KMS-11 (cell line): ENCODE data around the gene SFXN4.
"Not testable (repeated sequence)": the region's sequence is repeated elsewhere in the genome, so short reads cannot be mapped to it uniquely, and the experiment has no call there.

ENCODE experiments used
- H2AFZ ChIP-seq: fragments of 200-600 bp; sonication (generic); 2 replicates; pipeline ENCODE4 v1.6.1; 2016; ENCODE audit warnings: antibody characterized with exemption, mixed run types, low read depth
- H3K27ac ChIP-seq: fragments of 200-600 bp; sonication (generic); 2 replicates; pipeline ENCODE4 v1.6.1; 2016; ENCODE audit warnings: mild to moderate bottlenecking, mixed run types
- H3K27me3 ChIP-seq: fragments of 200-600 bp; sonication (generic); 2 replicates; pipeline ENCODE4 v1.6.1; 2017; ENCODE audit warnings: mild to moderate bottlenecking, low read depth, mixed run types, moderate library complexity; ENCODE audit not compliant: insufficient read depth
- H3K36me3 ChIP-seq: fragments of 200-600 bp; sonication (generic); 2 replicates; pipeline ENCODE4 v1.6.1; 2017; ENCODE audit warnings: mild to moderate bottlenecking, mixed run types; ENCODE audit not compliant: insufficient read depth
- H3K4me1 ChIP-seq: fragments of 200-600 bp; sonication (generic); 2 replicates; pipeline ENCODE4 v1.6.1; 2016; ENCODE audit warnings: mild to moderate bottlenecking, low read depth, mixed run types; ENCODE audit not compliant: poor library complexity, severe bottlenecking
- H3K4me2 ChIP-seq: fragments of 200-600 bp; sonication (generic); 2 replicates; pipeline ENCODE4 v1.7.0; 2016; ENCODE audit warnings: mild to moderate bottlenecking, mixed run types
- H3K4me3 ChIP-seq: fragments of 200-600 bp; sonication (generic); IDR thresholded peaks from 2 replicates; pipeline ENCODE4 v1.6.1; 2017; ENCODE audit warnings: low read depth, low read length, mixed read lengths; ENCODE audit not compliant: insufficient read depth
- H3K79me2 ChIP-seq: fragments of 200-600 bp; sonication (generic); 2 replicates; pipeline ENCODE4 v1.6.1; 2016; ENCODE audit warnings: low read depth, mixed run types; ENCODE audit not compliant: insufficient read depth
- H3K9ac ChIP-seq: fragments of 200-600 bp; sonication (generic); 2 replicates; pipeline ENCODE4 v1.6.1; 2016; ENCODE audit warnings: mild to moderate bottlenecking, mixed run types
- H4K20me1 ChIP-seq: fragments of 200-600 bp; sonication (generic); 2 replicates; pipeline ENCODE4 v1.6.1; 2016; ENCODE audit warnings: mild to moderate bottlenecking, mixed run types; ENCODE audit not compliant: insufficient read depth
- CTCF ChIP-seq: fragments of 200-600 bp; sonication (generic); conservative IDR thresholded peaks from 2 replicates; pipeline ENCODE4 v1.6.1; 2017; ENCODE audit warnings: low read depth, mild to moderate bottlenecking, antibody characterized with exemption, low read length, moderate library complexity, mixed read lengths

The SFXN4 gene

GRCh38 chr10:119143657-119144056, 21.9 kb downstream of the SFXN4 start:
- no peak overlapping the region for H3K4me2 ChIP-seq
- TF ChIP-seq CTCF = no peak
- no peaks in the 10 kb centered on the region for H3K27me3 ChIP-seq
- no peaks in the 10 kb centered on the region for H4K20me1 ChIP-seq
- H3K4me1 ChIP-seq = peaks cover 13% of the 10 kb centered on the region
- no peaks in the 10 kb centered on the region for H3K36me3 ChIP-seq
- H3K4me3 ChIP-seq = no peak overlapping the region
- H3K79me2 ChIP-seq = no peaks in the 10 kb centered on the region
- H3K27ac ChIP-seq = no peak overlapping the region
- H3K9ac ChIP-seq = no peak overlapping the region
- no peak overlapping the region for H2AFZ ChIP-seq

GRCh38 chr10:119140603-119141245, 24.8 kb downstream of the SFXN4 start:
- Histone ChIP-seq H3K4me3 (no peak overlapping the region), H4K20me1 (no peaks in the 10 kb centered on the region), H3K9ac (no peak overlapping the region), H3K79me2 (no peaks in the 10 kb centered on the region), H2AFZ (no peak overlapping the region), H3K27ac (no peak overlapping the region), H3K36me3 (no peaks in the 10 kb centered on the region), H3K27me3 (no peaks in the 10 kb centered on the region), H3K4me2 (no peak overlapping the region), H3K4me1 (peaks cover 24% of the 10 kb centered on the region)
- TF ChIP-seq CTCF = no peak

DNA sequence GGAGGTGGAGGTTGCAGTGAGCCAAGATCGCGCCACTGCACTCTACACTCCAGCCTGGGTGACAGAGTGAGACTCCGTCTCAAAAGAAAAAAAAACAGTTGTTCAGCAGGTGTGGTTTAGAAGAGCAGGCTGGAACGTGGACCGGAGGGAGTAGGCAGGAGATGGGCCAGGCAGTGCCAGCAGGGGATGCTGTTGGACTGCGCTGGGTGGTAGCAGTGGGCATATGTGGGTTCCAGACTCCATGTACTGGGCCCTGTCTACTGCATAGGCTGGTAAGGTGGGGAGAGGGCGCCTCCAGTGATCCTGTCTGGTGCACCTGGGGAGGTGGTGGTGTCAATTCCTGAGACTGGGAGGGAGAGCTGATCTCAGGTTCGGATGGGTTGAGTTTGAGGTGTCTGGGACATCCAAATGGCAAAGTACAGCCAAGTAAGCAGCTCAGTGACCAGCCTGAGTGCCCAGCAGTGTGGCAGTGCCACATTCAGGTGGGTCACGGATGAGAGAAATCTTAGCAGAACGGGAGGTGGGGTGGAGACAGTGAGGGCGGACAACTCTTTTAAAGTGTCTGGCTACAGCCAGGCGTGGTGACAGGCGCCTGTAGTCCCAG, 25.9 kb downstream of the SFXN4 start:
- peak; percentile 67 for TF ChIP-seq CTCF
- Histone ChIP-seq H3K27ac (peak overlapping the region; percentile 29; the same call in 1 of the 2 replicates), H3K4me1 (peaks cover 24% of the 10 kb centered on the region), H3K9ac (no peak overlapping the region), H3K4me3 (no peak overlapping the region), H3K79me2 (no peaks in the 10 kb centered on the region), H4K20me1 (no peaks in the 10 kb centered on the region), H3K4me2 (peak overlapping the region; percentile 39; the same call in 1 of the 2 replicates), H2AFZ (no peak overlapping the region), H3K27me3 (no peaks in the 10 kb centered on the region), H3K36me3 (no peaks in the 10 kb centered on the region)

- H3K9ac ChIP-seq = no peak overlapping the region
- no peak for TF ChIP-seq CTCF
- peak overlapping the region; percentile 29; the same call in 1 of the 2 replicates for H3K27ac ChIP-seq
- H3K79me2 ChIP-seq = no peaks in the 10 kb centered on the region
- H3K4me2 ChIP-seq = peak overlapping the region; percentile 39; the same call in 1 of the 2 replicates
- H4K20me1 ChIP-seq = no peaks in the 10 kb centered on the region
- H2AFZ ChIP-seq = no peak overlapping the region
- H3K36me3 ChIP-seq = 0 out of 2 replicates have a peak, but pooled peaks cover 3% of the 10 kb centered on the region
- peaks cover 30% of the 10 kb centered on the region for H3K4me1 ChIP-seq
- no peak overlapping the region for H3K4me3 ChIP-seq
- no peaks in the 10 kb centered on the region for H3K27me3 ChIP-seq
Observed at GRCh38 chr10:119138346-119139306, 26.9 kb downstream of the SFXN4 start.

- H3K9ac ChIP-seq, H2AFZ ChIP-seq, H3K79me2 ChIP-seq, H4K20me1 ChIP-seq, H3K36me3 ChIP-seq, H3K27me3 ChIP-seq, H3K4me3 ChIP-seq: not testable (repeated sequence)
- H3K4me1 ChIP-seq = peaks cover 38% of the 10 kb centered on the region
- H3K4me2 ChIP-seq = peak overlapping the region; percentile 42
- H3K27ac ChIP-seq = peak overlapping the region; percentile 29; the same call in 1 of the 2 replicates
Observed at GRCh38 chr10:119137878-119138277, 27.6 kb downstream of the SFXN4 start.
